ENCODE results near the gene GABRR3. TPM values are rescaled to one million over a fixed set of nuclear protein-coding genes. Genes with fewer than 3 reads are reported as not detected.

GABRR3 gene
- total RNA-seq, 3 donors from 2014 or later, result not detected

DNA sequence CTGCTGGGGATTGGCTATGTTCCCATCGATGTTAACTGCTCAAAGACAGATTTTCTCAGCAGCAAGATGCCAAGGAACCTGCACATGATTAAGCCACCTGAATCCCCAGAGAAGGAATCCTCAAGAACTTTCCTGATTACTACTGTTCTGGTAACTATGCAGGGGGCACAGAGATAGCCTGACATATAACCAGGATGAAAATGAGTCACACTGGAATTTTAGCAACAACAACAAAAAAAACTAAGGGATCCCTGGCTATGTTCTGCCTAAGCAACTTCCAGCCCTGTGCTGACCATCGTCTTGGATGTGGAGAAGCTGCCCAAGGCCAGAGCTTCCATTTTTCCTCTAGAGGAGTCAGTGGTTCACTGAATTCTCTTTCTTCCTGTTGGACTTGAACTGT lies 76.7 kb downstream of the GABRR3 start:
- TF ChIP-seq, protein P1, sequence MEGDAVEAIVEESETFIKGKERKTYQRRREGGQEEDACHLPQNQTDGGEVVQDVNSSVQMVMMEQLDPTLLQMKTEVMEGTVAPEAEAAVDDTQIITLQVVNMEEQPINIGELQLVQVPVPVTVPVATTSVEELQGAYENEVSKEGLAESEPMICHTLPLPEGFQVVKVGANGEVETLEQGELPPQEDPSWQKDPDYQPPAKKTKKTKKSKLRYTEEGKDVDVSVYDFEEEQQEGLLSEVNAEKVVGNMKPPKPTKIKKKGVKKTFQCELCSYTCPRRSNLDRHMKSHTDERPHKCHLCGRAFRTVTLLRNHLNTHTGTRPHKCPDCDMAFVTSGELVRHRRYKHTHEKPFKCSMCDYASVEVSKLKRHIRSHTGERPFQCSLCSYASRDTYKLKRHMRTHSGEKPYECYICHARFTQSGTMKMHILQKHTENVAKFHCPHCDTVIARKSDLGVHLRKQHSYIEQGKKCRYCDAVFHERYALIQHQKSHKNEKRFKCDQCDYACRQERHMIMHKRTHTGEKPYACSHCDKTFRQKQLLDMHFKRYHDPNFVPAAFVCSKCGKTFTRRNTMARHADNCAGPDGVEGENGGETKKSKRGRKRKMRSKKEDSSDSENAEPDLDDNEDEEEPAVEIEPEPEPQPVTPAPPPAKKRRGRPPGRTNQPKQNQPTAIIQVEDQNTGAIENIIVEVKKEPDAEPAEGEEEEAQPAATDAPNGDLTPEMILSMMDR (IDR thresholded peaks at IDR 0.05), result no peak
- TF ChIP-seq POLR2A (IDR thresholded peaks at IDR 0.05) (no peak), POLR2AphosphoS5 (IDR thresholded peaks at IDR 0.05) (no peak)
- Histone ChIP-seq H3K4me1 (no peaks in the 10 kb centered on the region), H3K4me3 (no peak overlapping the region), H3K27me3 (no peaks in the 10 kb centered on the region), H3K36me3 (no peaks in the 10 kb centered on the region), H3K27ac (no peak overlapping the region), H3K9me3 (no peaks in the 10 kb centered on the region)
- intact Hi-C loops (cut with DNase I; ENCODE audit: low total_unique reads), result no loop called here
- no peak for DNase-seq (ENCODE audit: low spot score in 2 of 2)

DNA sequence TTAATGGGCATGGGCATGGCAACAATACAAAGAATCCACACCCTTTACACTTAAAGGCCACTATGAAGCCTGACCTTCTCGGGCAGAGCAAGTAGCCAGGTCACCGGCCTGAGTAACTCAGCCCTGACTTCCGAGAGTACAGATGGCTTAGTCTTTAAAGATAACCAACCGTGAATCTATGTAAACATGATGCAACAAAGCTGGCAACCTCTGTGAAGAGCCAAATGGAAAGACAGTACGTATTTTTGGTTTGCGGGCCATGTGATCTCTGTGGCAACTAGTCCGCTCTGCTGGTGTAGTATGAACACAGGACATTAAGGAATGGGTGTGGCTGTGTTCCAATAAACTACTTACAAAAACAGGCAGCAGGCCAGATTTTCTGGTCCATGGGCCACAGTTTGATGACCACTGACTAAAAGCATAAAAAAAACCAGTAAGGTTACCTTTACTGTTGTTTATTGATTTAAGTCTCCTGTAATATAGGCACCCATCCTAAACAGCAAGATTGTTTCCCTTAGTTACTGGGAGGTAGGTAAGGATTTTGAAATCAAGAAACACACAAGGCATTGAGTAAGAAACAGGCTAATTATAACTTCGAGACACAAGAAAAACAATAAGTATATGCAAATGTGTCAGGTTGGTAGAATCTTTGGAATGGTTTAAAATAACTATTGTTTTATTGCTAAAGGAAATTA lies 77.4 kb downstream of the GABRR3 start:
- DNase-seq (ENCODE audit: low spot score in 2 of 2), result no peak
- intact Hi-C loops (cut with DNase I; ENCODE audit: low total_unique reads), result no loop called here
- Histone ChIP-seq H3K36me3 (no peaks in the 10 kb centered on the region), H3K4me3 (no peak overlapping the region), H3K9me3 (no peaks in the 10 kb centered on the region), H3K27me3 (no peaks in the 10 kb centered on the region), H3K4me1 (no peaks in the 10 kb centered on the region), H3K27ac (peak overlapping the region in 1 of 2 donors; percentile 35)
- TF ChIP-seq, protein P1 (IDR thresholded peaks at IDR 0.05), result no peak
- no peak for TF ChIP-seq POLR2AphosphoS5 (IDR thresholded peaks at IDR 0.05)
- no peak for TF ChIP-seq POLR2A (IDR thresholded peaks at IDR 0.05)

DNA sequence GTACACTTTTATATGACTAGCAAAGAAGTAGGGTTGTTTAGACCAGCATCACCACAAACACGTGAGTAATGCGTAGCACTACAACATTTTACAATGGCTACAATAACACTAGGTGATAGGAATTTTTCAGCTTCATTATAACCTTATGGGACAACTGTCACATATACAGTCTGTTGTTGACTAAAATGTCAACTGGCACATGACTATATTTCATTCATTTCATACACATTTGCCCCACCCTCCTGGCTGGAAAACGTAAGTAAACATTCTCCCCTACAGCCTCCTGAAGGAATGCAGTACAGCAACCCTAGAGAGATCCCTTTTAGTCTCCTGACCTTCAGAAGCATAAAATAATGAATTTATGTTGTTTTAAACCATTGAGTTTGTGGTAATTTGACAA lies 79.1 kb downstream of the GABRR3 start:
- TF ChIP-seq POLR2AphosphoS5 (IDR thresholded peaks at IDR 0.05), result no peak
- TF ChIP-seq POLR2A (IDR thresholded peaks at IDR 0.05), result no peak
- TF ChIP-seq, protein P1 (IDR thresholded peaks at IDR 0.05), result no peak
- Histone ChIP-seq H3K27ac (no peak overlapping the region), H3K36me3 (no peaks in the 10 kb centered on the region), H3K27me3 (no peaks in the 10 kb centered on the region), H3K9me3 (no peaks in the 10 kb centered on the region), H3K4me1 (no peaks in the 10 kb centered on the region), H3K4me3 (no peak overlapping the region)
- no peak for DNase-seq (ENCODE audit: low spot score in 2 of 2)
- intact Hi-C loops (cut with DNase I; ENCODE audit: low total_unique reads), result no loop called here

DNA sequence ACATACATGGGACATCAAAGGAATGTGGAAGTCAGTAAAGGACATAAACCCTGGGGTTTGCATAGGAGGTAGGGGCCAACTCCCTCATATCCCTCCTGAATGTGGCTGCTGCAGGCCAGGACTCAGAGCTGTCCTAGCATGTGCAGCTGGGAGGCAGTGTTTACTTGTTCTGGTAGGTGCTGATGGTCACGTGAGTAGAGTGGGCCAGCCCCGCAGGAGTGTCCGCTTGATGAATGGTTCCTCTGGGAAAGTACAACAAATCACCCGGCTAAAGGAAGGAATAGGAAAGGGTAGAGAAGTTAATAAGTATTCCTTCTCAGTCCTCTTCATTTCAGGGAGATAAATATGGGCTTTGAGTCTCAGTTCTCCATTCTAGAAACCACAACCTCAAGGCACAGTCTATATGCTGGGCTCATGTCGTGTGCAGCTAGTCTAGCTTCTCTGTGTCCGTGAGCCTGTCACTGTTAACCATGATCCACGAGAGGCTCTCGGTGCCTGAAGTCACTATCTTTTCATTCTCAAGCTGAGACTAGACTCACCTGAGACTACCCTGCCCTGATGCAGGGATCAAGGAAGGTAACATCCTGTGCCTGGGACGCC lies 80.8 kb downstream of the GABRR3 start:
- H3K27ac ChIP-seq, result no peak overlapping the region
- TF ChIP-seq, protein P1 (IDR thresholded peaks at IDR 0.05), result no peak
- TF ChIP-seq POLR2A (IDR thresholded peaks at IDR 0.05) (no peak), POLR2AphosphoS5 (IDR thresholded peaks at IDR 0.05) (no peak)
- H3K9me3 ChIP-seq, result no peaks in the 10 kb centered on the region
- H3K36me3 ChIP-seq, result no peaks in the 10 kb centered on the region
- no peaks in the 10 kb centered on the region for H3K4me1 ChIP-seq
- intact Hi-C loops (cut with DNase I; ENCODE audit: low total_unique reads), result no loop called here
- no peaks in the 10 kb centered on the region for H3K27me3 ChIP-seq
- DNase-seq (ENCODE audit: low spot score in 2 of 2), result no peak
- H3K4me3 ChIP-seq, result no peak overlapping the region

DNA sequence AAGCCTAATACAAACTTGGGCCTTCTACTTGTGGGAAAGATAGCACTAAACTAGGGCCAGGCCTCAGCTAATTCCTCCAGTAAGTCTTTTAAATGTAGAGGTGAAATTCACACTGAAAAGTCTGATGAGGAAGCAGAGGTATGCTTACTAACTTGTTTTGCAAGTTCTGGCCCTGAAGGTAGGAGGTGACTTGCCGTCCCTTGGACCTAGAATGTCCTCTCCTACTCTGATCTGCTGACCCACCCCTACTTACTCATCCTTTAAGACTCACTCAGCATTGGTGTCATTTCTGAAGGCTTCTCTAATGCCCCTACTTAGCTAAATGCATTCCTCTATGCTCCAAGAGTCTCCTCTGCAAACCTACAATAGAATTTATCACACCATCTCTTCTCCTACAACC lies 82.2 kb downstream of the GABRR3 start:
- no peak overlapping the region for H3K4me3 ChIP-seq
- TF ChIP-seq, protein P1 (IDR thresholded peaks at IDR 0.05), result no peak
- TF ChIP-seq POLR2A (IDR thresholded peaks at IDR 0.05) (no peak), POLR2AphosphoS5 (IDR thresholded peaks at IDR 0.05) (no peak)
- intact Hi-C loops (cut with DNase I; ENCODE audit: low total_unique reads), result no loop called here
- no peaks in the 10 kb centered on the region for H3K36me3 ChIP-seq
- DNase-seq (ENCODE audit: low spot score in 2 of 2), result no peak
- peak overlapping the region in 1 of 2 donors; percentile 36 for H3K27ac ChIP-seq
- no peaks in the 10 kb centered on the region for H3K9me3 ChIP-seq
- H3K27me3 ChIP-seq, result no peaks in the 10 kb centered on the region
- H3K4me1 ChIP-seq, result no peaks in the 10 kb centered on the region

Data from breast epithelium (tissue), 4 donors.